ENCODE results near the gene NAGLU. TPM values are rescaled to one million over a fixed set of nuclear protein-coding genes. Genes with fewer than 3 reads are reported as not detected.
A peak's percentile ranks its signal among the peaks of the same experiment; 100 is the strongest.

Gene NAGLU
- total and polyA plus RNA-seq, 2 of the 13 experiments (the other 11 are each of a cell fraction or from before 2014, with no cell fraction given) = 28.2 to 40.1 TPM

DNA sequence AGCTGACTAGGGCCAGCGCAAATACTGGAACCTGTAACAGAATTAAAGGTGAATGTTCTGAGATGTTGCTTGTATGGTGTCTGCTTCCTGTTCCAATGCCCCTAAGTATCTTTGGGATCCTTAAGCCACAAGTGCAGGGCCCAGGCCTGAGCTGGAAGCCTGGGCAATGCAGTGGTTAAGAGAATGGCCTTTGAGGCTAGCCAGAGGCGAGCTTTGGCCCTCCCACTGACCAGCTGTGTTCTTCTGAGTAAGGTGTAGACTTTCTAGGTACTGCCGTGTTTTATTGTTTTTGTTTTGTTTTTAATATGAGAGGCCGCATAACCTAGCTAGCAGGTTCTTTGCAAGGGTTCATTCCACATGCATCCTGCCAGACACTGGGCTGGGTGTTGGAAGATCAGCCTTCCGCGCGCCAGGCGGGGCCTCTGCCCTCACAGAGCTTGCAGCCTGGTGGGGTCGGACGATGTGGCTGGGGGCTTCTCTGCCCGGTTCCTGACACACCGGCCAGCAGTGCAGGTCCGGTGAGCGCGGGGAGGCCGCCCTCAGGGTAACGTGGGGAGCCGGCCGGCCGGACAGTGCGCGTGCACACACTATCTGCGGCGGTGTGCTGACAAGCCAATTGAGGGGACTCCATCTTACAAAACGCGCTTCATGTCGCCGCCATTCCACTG is 30.3 kb downstream of the NAGLU start (continued):
- TF ChIP-seq CHD4 (IDR thresholded peaks at IDR 0.05; ENCODE audit: borderline replicate concordance, low read length) = 0 out of 2 replicates have a peak, but pooled peaks have one; percentile 49
- TF ChIP-seq MIXL1 (CRISPR knock-in tag; IDR thresholded peaks at IDR 0.05) = no peak
- TF ChIP-seq MXD4 (CRISPR knock-in tag; IDR thresholded peaks at IDR 0.05) = no peak
- no peak; the same call in 1 of the 2 replicates for TF ChIP-seq ZNF253 (CRISPR knock-in tag; IDR thresholded peaks at IDR 0.05; ENCODE audit: borderline replicate concordance)
- TF ChIP-seq, protein P1, sequence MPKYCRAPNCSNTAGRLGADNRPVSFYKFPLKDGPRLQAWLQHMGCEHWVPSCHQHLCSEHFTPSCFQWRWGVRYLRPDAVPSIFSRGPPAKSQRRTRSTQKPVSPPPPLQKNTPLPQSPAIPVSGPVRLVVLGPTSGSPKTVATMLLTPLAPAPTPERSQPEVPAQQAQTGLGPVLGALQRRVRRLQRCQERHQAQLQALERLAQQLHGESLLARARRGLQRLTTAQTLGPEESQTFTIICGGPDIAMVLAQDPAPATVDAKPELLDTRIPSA (CRISPR knock-in tag; IDR thresholded peaks at IDR 0.05; ENCODE audit: borderline replicate concordance) = 0 out of 2 replicates have a peak, but pooled peaks have one; percentile 52
- TF ChIP-seq ZNF292 (CRISPR knock-in tag; IDR thresholded peaks at IDR 0.05; ENCODE audit: borderline replicate concordance, low read depth) = no peak
- no peak for TF ChIP-seq ZNF652 (CRISPR knock-in tag; IDR thresholded peaks at IDR 0.05; ENCODE audit: borderline replicate concordance, low read depth)
- TF ChIP-seq ZNF296 (CRISPR knock-in tag; conservative IDR thresholded peaks at IDR 0.05) = no peak
- no peak for TF ChIP-seq ZNF331 (CRISPR knock-in tag; IDR thresholded peaks at IDR 0.05)
- no peak for TF ChIP-seq PLRG1 (conservative IDR thresholded peaks at IDR 0.05)
- no peak for TF ChIP-seq SIN3B (IDR thresholded peaks at IDR 0.05; ENCODE audit: low read length)
- TF ChIP-seq TOE1 (CRISPR knock-in tag; IDR thresholded peaks at IDR 0.05) = no peak
- no peak for TF ChIP-seq NCOR1 (IDR thresholded peaks at IDR 0.05; ENCODE audit: borderline replicate concordance, low read length)
- TF ChIP-seq ZNF878 (CRISPR knock-in tag; IDR thresholded peaks at IDR 0.05) = no peak
- TF ChIP-seq ZFP62 (CRISPR knock-in tag; IDR thresholded peaks at IDR 0.05) = no peak
- TF ChIP-seq ZNF446 (CRISPR knock-in tag; IDR thresholded peaks at IDR 0.05) = no peak
- no peak for TF ChIP-seq SOX6 (IDR thresholded peaks at IDR 0.05)
- no peak for TF ChIP-seq SOX6 (CRISPR knock-in tag; IDR thresholded peaks at IDR 0.05)
- no peak for TF ChIP-seq ZXDC (CRISPR knock-in tag; IDR thresholded peaks at IDR 0.05)
- no peak for TF ChIP-seq ZNF883 (CRISPR knock-in tag; IDR thresholded peaks at IDR 0.05; ENCODE audit: not compliant biosample characterization)
- TF ChIP-seq ZNF430 (CRISPR knock-in tag; IDR thresholded peaks at IDR 0.05) = no peak
- TF ChIP-seq ZC3H13 (CRISPR knock-in tag; IDR thresholded peaks at IDR 0.05) = no peak
- TF ChIP-seq MAF1 (CRISPR knock-in tag; IDR thresholded peaks at IDR 0.05; ENCODE audit: borderline replicate concordance) = no peak
- TF ChIP-seq ZNF672 (CRISPR knock-in tag; IDR thresholded peaks at IDR 0.05) = no peak
- no peak for TF ChIP-seq NBN (conservative IDR thresholded peaks at IDR 0.05)
- no peak for TF ChIP-seq ZNF777 (CRISPR knock-in tag; IDR thresholded peaks at IDR 0.05)
- TF ChIP-seq, protein P2, sequence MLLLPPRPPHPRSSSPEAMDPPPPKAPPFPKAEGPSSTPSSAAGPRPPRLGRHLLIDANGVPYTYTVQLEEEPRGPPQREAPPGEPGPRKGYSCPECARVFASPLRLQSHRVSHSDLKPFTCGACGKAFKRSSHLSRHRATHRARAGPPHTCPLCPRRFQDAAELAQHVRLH (CRISPR knock-in tag; IDR thresholded peaks at IDR 0.05; ENCODE audit: borderline replicate concordance, low read depth) = no peak
- no peak for TF ChIP-seq HDAC2 (CRISPR knock-in tag; IDR thresholded peaks at IDR 0.05)
- no peak; the same call in 1 of the 2 replicates for TF ChIP-seq KLF11 (CRISPR knock-in tag; IDR thresholded peaks at IDR 0.05)
- TF ChIP-seq HOXA5 (CRISPR knock-in tag; IDR thresholded peaks at IDR 0.05) = no peak

Measured in HepG2 (cell line).